Measurements from ENCODE around the gene CD177. TPM values are rescaled to one million over a fixed set of nuclear protein-coding genes. Genes with fewer than 3 reads are reported as not detected.
"Not testable (repeated sequence)": the region's sequence is repeated elsewhere in the genome, so short reads cannot be mapped to it uniquely, and the experiment has no call there.

CD177 gene
- total and polyA plus RNA-seq, 2 donors (not counting 3 experiments of a cell fraction or from before 2014, with no cell fraction given), result 0.18 TPM; not detected in 1

- H3K4me1 ChIP-seq (ENCODE audit: control insufficient read depth, extremely low read depth, insufficient read depth, low read length); H3K9ac ChIP-seq (replicated peaks; ENCODE audit: extremely low read depth, insufficient read depth, low read length); H3K27ac ChIP-seq (ENCODE audit: insufficient read depth, low read depth, low read length); H3K79me2 ChIP-seq (ENCODE audit: control insufficient read depth, insufficient read depth, low read length); POLR2A ChIA-PET; H4K20me1 ChIP-seq (replicated peaks; ENCODE audit: control insufficient read depth, extremely low read depth, insufficient read depth, low read length); H3K4me2 ChIP-seq (ENCODE audit: insufficient read depth, low read length); intact Hi-C loops (cut with micrococcal nuclease); dilution Hi-C loops (cut with MboI; ENCODE audit: extremely low pct_ligation_motif_present, low sequenced_read_pairs); H3K36me3 ChIP-seq (ENCODE audit: control insufficient read depth in 2 of 2, extremely low read depth in 1 of 2, insufficient read depth in 2 of 2, low read length in 2 of 2); DNase-seq (ENCODE audit: low read depth, low spot score); H3K4me3 ChIP-seq (replicated peaks in 1 of 3; ENCODE audit: insufficient read depth in 1 of 3, low read depth in 1 of 3, low read length in 3 of 3); CTCF ChIA-PET; H3K9me3 ChIP-seq (replicated peaks; ENCODE audit: control insufficient read depth, insufficient read depth, low read length); H3K27me3 ChIP-seq (ENCODE audit: control insufficient read depth in 2 of 2, insufficient read depth in 2 of 2, low read length in 2 of 2); FAIRE-seq; BruUV-seq (replicated peaks); H3K9me1 ChIP-seq (replicated peaks; ENCODE audit: control insufficient read depth, extremely low read depth, insufficient read depth, low read length); H2AFZ ChIP-seq (ENCODE audit: low read depth, low read length): not testable (repeated sequence)
These were observed 29.8 kb downstream of the CD177 start for GRCh38 chr19:43383254-43383653.

GRCh38 chr19:43383759-43384158 lies 30.3 kb downstream of the CD177 start:
- H2AFZ ChIP-seq (ENCODE audit: low read depth, low read length); H3K9ac ChIP-seq (replicated peaks; ENCODE audit: extremely low read depth, insufficient read depth, low read length); H3K27me3 ChIP-seq (ENCODE audit: control insufficient read depth in 2 of 2, insufficient read depth in 2 of 2, low read length in 2 of 2); intact Hi-C loops (cut with micrococcal nuclease); H3K4me2 ChIP-seq (ENCODE audit: insufficient read depth, low read length); CTCF ChIA-PET; FAIRE-seq; H4K20me1 ChIP-seq (replicated peaks; ENCODE audit: control insufficient read depth, extremely low read depth, insufficient read depth, low read length); H3K4me3 ChIP-seq (replicated peaks in 1 of 3; ENCODE audit: insufficient read depth in 1 of 3, low read depth in 1 of 3, low read length in 3 of 3); H3K27ac ChIP-seq (ENCODE audit: insufficient read depth, low read depth, low read length); DNase-seq (ENCODE audit: low read depth, low spot score); POLR2A ChIA-PET; H3K9me3 ChIP-seq (replicated peaks; ENCODE audit: control insufficient read depth, insufficient read depth, low read length); dilution Hi-C loops (cut with MboI; ENCODE audit: extremely low pct_ligation_motif_present, low sequenced_read_pairs); H3K4me1 ChIP-seq (ENCODE audit: control insufficient read depth, extremely low read depth, insufficient read depth, low read length); H3K36me3 ChIP-seq (ENCODE audit: control insufficient read depth in 2 of 2, extremely low read depth in 1 of 2, insufficient read depth in 2 of 2, low read length in 2 of 2); H3K9me1 ChIP-seq (replicated peaks; ENCODE audit: control insufficient read depth, extremely low read depth, insufficient read depth, low read length); H3K79me2 ChIP-seq (ENCODE audit: control insufficient read depth, insufficient read depth, low read length); BruUV-seq (replicated peaks): not testable (repeated sequence)

- intact Hi-C loops (cut with micrococcal nuclease); dilution Hi-C loops (cut with MboI; ENCODE audit: extremely low pct_ligation_motif_present, low sequenced_read_pairs): not testable (repeated sequence)
These were observed 37.5 kb downstream of the CD177 start for GRCh38 chr19:43390903-43391551.

GRCh38 chr19:43391552-43391935 lies 38.1 kb downstream of the CD177 start:
- BruUV-seq (replicated peaks); H3K4me1 ChIP-seq (ENCODE audit: control insufficient read depth, extremely low read depth, insufficient read depth, low read length); H2AFZ ChIP-seq (ENCODE audit: low read depth, low read length); H3K27ac ChIP-seq (ENCODE audit: insufficient read depth, low read depth, low read length); H4K20me1 ChIP-seq (replicated peaks; ENCODE audit: control insufficient read depth, extremely low read depth, insufficient read depth, low read length); H3K4me3 ChIP-seq (replicated peaks in 1 of 3; ENCODE audit: insufficient read depth in 1 of 3, low read depth in 1 of 3, low read length in 3 of 3); H3K9me1 ChIP-seq (replicated peaks; ENCODE audit: control insufficient read depth, extremely low read depth, insufficient read depth, low read length); FAIRE-seq; H3K9me3 ChIP-seq (replicated peaks; ENCODE audit: control insufficient read depth, insufficient read depth, low read length); H3K27me3 ChIP-seq (ENCODE audit: control insufficient read depth in 2 of 2, insufficient read depth in 2 of 2, low read length in 2 of 2); H3K4me2 ChIP-seq (ENCODE audit: insufficient read depth, low read length); H3K79me2 ChIP-seq (ENCODE audit: control insufficient read depth, insufficient read depth, low read length); H3K9ac ChIP-seq (replicated peaks; ENCODE audit: extremely low read depth, insufficient read depth, low read length); DNase-seq (ENCODE audit: low read depth, low spot score); intact Hi-C loops (cut with micrococcal nuclease); CTCF ChIA-PET; H3K36me3 ChIP-seq (ENCODE audit: control insufficient read depth in 2 of 2, extremely low read depth in 1 of 2, insufficient read depth in 2 of 2, low read length in 2 of 2); dilution Hi-C loops (cut with MboI; ENCODE audit: extremely low pct_ligation_motif_present, low sequenced_read_pairs); POLR2A ChIA-PET: not testable (repeated sequence)

More at GRCh38 chr19:43390903-43391551, 37.5 kb downstream of the CD177 start:
- CTCF ChIA-PET; H3K79me2 ChIP-seq (ENCODE audit: control insufficient read depth, insufficient read depth, low read length); H3K9me3 ChIP-seq (replicated peaks; ENCODE audit: control insufficient read depth, insufficient read depth, low read length); H3K27ac ChIP-seq (ENCODE audit: insufficient read depth, low read depth, low read length); H3K4me3 ChIP-seq (replicated peaks in 1 of 3; ENCODE audit: insufficient read depth in 1 of 3, low read depth in 1 of 3, low read length in 3 of 3); POLR2A ChIA-PET; H4K20me1 ChIP-seq (replicated peaks; ENCODE audit: control insufficient read depth, extremely low read depth, insufficient read depth, low read length); H3K27me3 ChIP-seq (ENCODE audit: control insufficient read depth in 2 of 2, insufficient read depth in 2 of 2, low read length in 2 of 2); H3K36me3 ChIP-seq (ENCODE audit: control insufficient read depth in 2 of 2, extremely low read depth in 1 of 2, insufficient read depth in 2 of 2, low read length in 2 of 2); H3K4me2 ChIP-seq (ENCODE audit: insufficient read depth, low read length); BruUV-seq (replicated peaks); FAIRE-seq; DNase-seq (ENCODE audit: low read depth, low spot score); H3K9ac ChIP-seq (replicated peaks; ENCODE audit: extremely low read depth, insufficient read depth, low read length); H2AFZ ChIP-seq (ENCODE audit: low read depth, low read length); H3K9me1 ChIP-seq (replicated peaks; ENCODE audit: control insufficient read depth, extremely low read depth, insufficient read depth, low read length); H3K4me1 ChIP-seq (ENCODE audit: control insufficient read depth, extremely low read depth, insufficient read depth, low read length): not testable (repeated sequence)
